ENCODE measurements around the gene ZDHHC4. TPM values are rescaled to one million over a fixed set of nuclear protein-coding genes. Genes with fewer than 3 reads are reported as not detected.
A peak's percentile ranks its signal among the peaks of the same experiment; 100 is the strongest.

The ZDHHC4 gene
- total and polyA plus RNA-seq, 8 donors: 4.1 to 78.4 (median 43.9) TPM

DNA sequence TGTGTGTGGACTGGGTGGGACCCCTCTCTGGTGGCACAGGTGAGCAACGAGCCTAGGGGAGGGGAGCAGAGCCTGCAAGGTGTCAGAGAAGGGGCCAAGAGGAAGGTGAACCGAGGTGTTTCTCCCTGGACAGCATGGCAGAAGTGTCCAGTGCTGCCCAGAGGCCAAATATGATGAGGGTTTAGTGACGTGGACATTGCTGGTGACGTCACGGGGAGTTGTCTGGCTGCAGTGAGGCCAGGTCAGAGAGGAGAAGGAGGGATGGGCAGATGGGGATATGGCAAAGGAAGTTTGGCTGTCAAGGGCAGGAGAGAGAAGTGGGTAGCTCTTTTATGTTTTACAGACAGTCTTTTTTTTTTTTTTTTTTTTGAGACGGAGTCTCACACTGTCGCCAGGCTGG lies 35.6 kb downstream of the ZDHHC4 start:
- WGBS, 5 donors: 50 to 64% (median 60%) methylated on average over 5 to 7 of the region's 7 CpGs
- Histone ChIP-seq H3K27ac (no peak overlapping the region), H3K36me3 (peaks cover 5 to 28% (median 20%) of the 10 kb centered on the region in 4 donors), H3K4me1 (peaks cover 8 to 25% (median 18%) of the 10 kb centered on the region in 4 donors), H3K9me3 (no peaks in the 10 kb centered on the region), H3K27me3 (peaks cover 0 to 35% (median 12%) of the 10 kb centered on the region in 3 donors), H3K4me3 (no peak overlapping the region)
- DNase-seq: no peak
- TF ChIP-seq POLR2AphosphoS5 (IDR thresholded peaks at IDR 0.05) (no peak), EP300 (IDR thresholded peaks at IDR 0.05) (no peak), POLR2A (IDR thresholded peaks at IDR 0.05) (no peak)
- TF ChIP-seq, protein P1, sequence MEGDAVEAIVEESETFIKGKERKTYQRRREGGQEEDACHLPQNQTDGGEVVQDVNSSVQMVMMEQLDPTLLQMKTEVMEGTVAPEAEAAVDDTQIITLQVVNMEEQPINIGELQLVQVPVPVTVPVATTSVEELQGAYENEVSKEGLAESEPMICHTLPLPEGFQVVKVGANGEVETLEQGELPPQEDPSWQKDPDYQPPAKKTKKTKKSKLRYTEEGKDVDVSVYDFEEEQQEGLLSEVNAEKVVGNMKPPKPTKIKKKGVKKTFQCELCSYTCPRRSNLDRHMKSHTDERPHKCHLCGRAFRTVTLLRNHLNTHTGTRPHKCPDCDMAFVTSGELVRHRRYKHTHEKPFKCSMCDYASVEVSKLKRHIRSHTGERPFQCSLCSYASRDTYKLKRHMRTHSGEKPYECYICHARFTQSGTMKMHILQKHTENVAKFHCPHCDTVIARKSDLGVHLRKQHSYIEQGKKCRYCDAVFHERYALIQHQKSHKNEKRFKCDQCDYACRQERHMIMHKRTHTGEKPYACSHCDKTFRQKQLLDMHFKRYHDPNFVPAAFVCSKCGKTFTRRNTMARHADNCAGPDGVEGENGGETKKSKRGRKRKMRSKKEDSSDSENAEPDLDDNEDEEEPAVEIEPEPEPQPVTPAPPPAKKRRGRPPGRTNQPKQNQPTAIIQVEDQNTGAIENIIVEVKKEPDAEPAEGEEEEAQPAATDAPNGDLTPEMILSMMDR (IDR thresholded peaks at IDR 0.05): no peak
- intact Hi-C loops (cut with DNase I; ENCODE audit: low total_unique reads): no loop called here

DNA sequence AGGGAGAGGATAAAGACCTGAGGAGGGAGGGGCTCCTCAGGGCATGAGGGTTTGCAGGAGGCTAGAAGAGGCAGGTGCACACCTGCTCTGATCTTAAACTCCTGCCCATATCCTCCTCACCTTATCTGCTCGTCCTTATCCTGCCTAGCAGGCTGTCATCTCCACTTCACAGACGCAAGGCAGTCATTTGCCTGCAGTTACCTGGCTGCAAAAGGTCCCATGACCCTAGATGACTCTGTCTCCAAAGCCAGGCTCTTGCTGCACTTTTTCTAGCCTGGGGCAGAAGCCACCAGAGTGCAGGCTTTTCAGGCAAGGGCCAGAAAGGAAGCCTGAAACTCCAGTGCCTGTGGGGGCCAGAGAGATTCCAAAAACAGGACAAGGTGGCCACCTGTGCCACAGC lies 36.5 kb downstream of the ZDHHC4 start:
- no peak overlapping the region for H3K4me3 ChIP-seq
- no peak for DNase-seq
- peaks cover 8 to 25% (median 18%) of the 10 kb centered on the region in 4 donors for H3K4me1 ChIP-seq
- TF ChIP-seq EP300 (IDR thresholded peaks at IDR 0.05) (no peak), POLR2AphosphoS5 (IDR thresholded peaks at IDR 0.05) (no peak), POLR2A (IDR thresholded peaks at IDR 0.05) (no peak)
- TF ChIP-seq, protein P1 (IDR thresholded peaks at IDR 0.05): no peak
- no peak overlapping the region for H3K27ac ChIP-seq
- 14 to 42% (median 32%) methylated on average over 2 of the region's 2 CpGs for WGBS, 5 donors
- intact Hi-C loops (cut with DNase I; ENCODE audit: low total_unique reads): no loop called here
- H3K9me3 ChIP-seq: no peaks in the 10 kb centered on the region
- peaks cover 0 to 35% (median 12%) of the 10 kb centered on the region in 3 donors for H3K27me3 ChIP-seq
- H3K36me3 ChIP-seq: peaks cover 0 to 28% (median 11%) of the 10 kb centered on the region in 4 donors

- H3K36me3 ChIP-seq: peaks cover 0 to 25% (median 0%) of the 10 kb centered on the region in 4 donors
Observed at GRCh38 chr7:6614953-6615722, 37.9 kb downstream of the ZDHHC4 start, which contains the start of gene ZNF853. Gene ZNF853, plus strand, starts transcription at chr7:6615610. Its CDS starts 565 bp downstream, at chr7:6616175.

More at GRCh38 chr7:6614953-6615722, 37.9 kb downstream of the ZDHHC4 start, which contains the start of gene ZNF853:
- TF ChIP-seq POLR2AphosphoS5 (IDR thresholded peaks at IDR 0.05) (no peak), POLR2A (IDR thresholded peaks at IDR 0.05) (no peak), EP300 (IDR thresholded peaks at IDR 0.05) (no peak)
- TF ChIP-seq, protein P1 (IDR thresholded peaks at IDR 0.05): no peak
- H3K27ac ChIP-seq: peak within 1 kb of the TSS in 4 of 5 donors; percentile 17 to 74 (median 28)
- WGBS, 5 donors: 4 to 30% (median 7%) methylated on average over 4 to 82 of the region's 91 CpGs
- DNase-seq: peak in 1 of 2 donors; percentile 65
- H3K9me3 ChIP-seq: no peaks in the 10 kb centered on the region
- H3K4me1 ChIP-seq: peaks cover 9 to 25% (median 18%) of the 10 kb centered on the region in 4 donors
- peaks cover 0 to 35% (median 12%) of the 10 kb centered on the region in 3 donors for H3K27me3 ChIP-seq
- peak within 1 kb of the TSS; percentile 66 to 81 (median 73) for H3K4me3 ChIP-seq
- intact Hi-C loops (cut with DNase I; ENCODE audit: low total_unique reads): no loop called here
